Suppressor macrophage treated with lipopolysaccharide for 1 hour (primary cell): ENCODE results near the gene PTPRD.
"Not testable (repeated sequence)": the region's sequence is repeated elsewhere in the genome, so short reads cannot be mapped to it uniquely, and the experiment has no call there.

Experiments
- DNase-seq, 3 donors: peaks; one replicate each; pipeline ENCODE4 v3.0.0-alpha.2; 2020 to 2022

The PTPRD gene

GRCh38 chr9:9441874-9442273, 1170.9 kb downstream of the PTPRD start:
- DNase-seq, result not testable (repeated sequence)

GRCh38 chr9:9437641-9438040, 1175.2 kb downstream of the PTPRD start:
- no peak for DNase-seq

GRCh38 chr9:9426454-9426853, 1186.3 kb downstream of the PTPRD start:
- DNase-seq, result not testable (repeated sequence)

GRCh38 chr9:9412241-9412640, 1200.6 kb downstream of the PTPRD start:
- no peak for DNase-seq

GRCh38 chr9:9410736-9411135, 1202.1 kb downstream of the PTPRD start:
- DNase-seq, result no peak

GRCh38 chr9:9399982-9400381, 1212.8 kb downstream of the PTPRD start:
- no peak for DNase-seq

GRCh38 chr9:9396518-9396917, 1216.3 kb downstream of the PTPRD start:
- no peak for DNase-seq

- no peak for DNase-seq
Measured at GRCh38 chr9:9395539-9395938, 1217.3 kb downstream of the PTPRD start.

- DNase-seq, result no peak
Measured at GRCh38 chr9:9392755-9393154, 1220.0 kb downstream of the PTPRD start.

GRCh38 chr9:9389904-9390303, 1222.9 kb downstream of the PTPRD start:
- DNase-seq, result no peak

GRCh38 chr9:9387511-9388115, 1225.2 kb downstream of the PTPRD start:
- no peak for DNase-seq

GRCh38 chr9:9362332-9362731, 1250.5 kb downstream of the PTPRD start:
- DNase-seq, result no peak

GRCh38 chr9:9352877-9353481, 1259.8 kb downstream of the PTPRD start:
- DNase-seq, result peak in 2 of 3 donors; percentile 8 to 16

GRCh38 chr9:9341203-9341602, 1271.6 kb downstream of the PTPRD start:
- no peak for DNase-seq

- DNase-seq, result no peak
Measured at GRCh38 chr9:9337129-9337528, 1275.7 kb downstream of the PTPRD start.

- no peak for DNase-seq
Measured at GRCh38 chr9:9326749-9327148, 1286.1 kb downstream of the PTPRD start.

- DNase-seq, result no peak
Measured at GRCh38 chr9:9319007-9319406, 1293.8 kb downstream of the PTPRD start.

- not testable (repeated sequence) for DNase-seq
Measured at GRCh38 chr9:9310743-9311142, 1302.1 kb downstream of the PTPRD start.

- DNase-seq, result no peak
Measured at GRCh38 chr9:9305600-9305999, 1307.2 kb downstream of the PTPRD start.

GRCh38 chr9:9299134-9299533, 1313.7 kb downstream of the PTPRD start:
- DNase-seq, result no peak

- no peak for DNase-seq
Measured at GRCh38 chr9:9286001-9286400, 1326.8 kb downstream of the PTPRD start.

- no peak for DNase-seq
Measured at GRCh38 chr9:9284201-9284600, 1328.6 kb downstream of the PTPRD start.

GRCh38 chr9:9283159-9283986, 1329.4 kb downstream of the PTPRD start:
- DNase-seq, result no peak

- DNase-seq, result no peak
Measured at GRCh38 chr9:9275601-9276000, 1337.2 kb downstream of the PTPRD start.
